PC-3 (cell line): ENCODE measurements around the gene LSM12. TPM values are rescaled to one million over a fixed set of nuclear protein-coding genes. Genes with fewer than 3 reads are reported as not detected.
A peak's percentile ranks its signal among the peaks of the same experiment; 100 is the strongest.

Source experiments
- ATAC-seq: fragments of 200-7000 bp; cut with Tn5 transposase; 2 replicates; pipeline ENCODE4 v1.9.1; 2020; ENCODE audit warnings: mild to moderate bottlenecking, moderate library complexity
- BruUV-seq: library from RNA; stranded (reverse); fragments of 400-500 nt; replicated peaks from 2 replicates; lab custom pipeline; 2021; lab: Mats Ljungman, UMichigan
- CTCF ChIA-PET: fragments of 300-600 bp; sonication (Branson Sonifier 250); formaldehyde crosslinking; loops from one replicate; lab custom pipeline; 2022; ENCODE audit warnings: antibody characterized with exemption; lab: Charles Lee
- POLR2A ChIA-PET: fragments of 300-600 bp; sonication (Branson Sonifier 250); formaldehyde crosslinking; loops from one replicate; lab custom pipeline; 2022; ENCODE audit warnings: antibody characterized with exemption; ENCODE audit not compliant: unreplicated experiment; lab: Charles Lee
- DNase-seq: peaks from one replicate; pipeline ENCODE4 v3.0.0-alpha.2; 2015
- H2AFZ ChIP-seq: fragments of 300-600 bp; sonication (generic); 2 replicates; pipeline ENCODE4 v1.6.0; 2016; ENCODE audit warnings: antibody characterized with exemption, low read length
- H3F3A ChIP-seq: fragments of 300-600 bp; sonication (generic); one replicate; pipeline ENCODE4 v1.6.0; 2017; ENCODE audit warnings: antibody characterized with exemption, low read length, control low read depth, mild to moderate bottlenecking; ENCODE audit not compliant: unreplicated experiment
- H3K27ac ChIP-seq: fragments of 300-600 bp; sonication (generic); 2 replicates; pipeline ENCODE4 v1.5.1; 2016; ENCODE audit warnings: mild to moderate bottlenecking, low read length
- H3K27me3 ChIP-seq: fragments of 300-600 bp; sonication (generic); 2 replicates; pipeline ENCODE4 v1.6.1; 2016; ENCODE audit warnings: low read length, mixed read lengths
- H3K36me3 ChIP-seq: fragments of 300-600 bp; sonication (generic); 2 replicates; pipeline ENCODE4 v1.6.1; 2016; ENCODE audit warnings: low read depth, mixed run types, low read length, mixed read lengths
- H3K4me1 ChIP-seq: fragments of 300-600 bp; sonication (generic); 2 replicates; pipeline ENCODE4 v1.5.1; 2016; ENCODE audit warnings: low read length; ENCODE audit not compliant: insufficient read depth
- H3K4me2 ChIP-seq: fragments of 300-600 bp; sonication (generic); 2 replicates; pipeline ENCODE4 v1.6.0; 2016; ENCODE audit warnings: low read length
- H3K4me3 ChIP-seq: fragments of 300-600 bp; sonication (generic); 2 replicates; pipeline ENCODE4 v1.5.1; 2016; ENCODE audit warnings: mild to moderate bottlenecking, low read length, mixed read lengths
- H3K79me2 ChIP-seq: fragments of 300-600 bp; sonication (generic); 2 replicates; pipeline ENCODE4 v1.6.1; 2017; ENCODE audit warnings: low read length, mixed read lengths
- H3K9ac ChIP-seq: fragments of 300-600 bp; sonication (generic); 2 replicates; pipeline ENCODE4 v1.6.0; 2016; ENCODE audit warnings: mild to moderate bottlenecking, low read length
- H3K9me2 ChIP-seq: fragments of 300-600 bp; sonication (generic); replicated peaks from 2 replicates; pipeline ENCODE4 v1.6.1; 2016; ENCODE audit warnings: mixed run types, low read length, mixed read lengths
- H3K9me3 ChIP-seq: fragments of 300-600 bp; sonication (generic); 2 replicates; pipeline ENCODE4 v1.6.1; 2016; ENCODE audit warnings: low read length, mixed read lengths
- H4K20me1 ChIP-seq: fragments of 300-600 bp; sonication (generic); 2 replicates; pipeline ENCODE4 v1.6.1; 2016; ENCODE audit warnings: low read length, mixed read lengths
- EZH2 ChIP-seq: fragments of 300-600 bp; sonication (generic); IDR thresholded peaks from one replicate; pipeline ENCODE4 v1.6.1; 2017; ENCODE audit warnings: antibody characterized with exemption, mild to moderate bottlenecking, low read length; ENCODE audit not compliant: unreplicated experiment
- EZH2phosphoT487 ChIP-seq: fragments of 300-600 bp; sonication (generic); IDR thresholded peaks from 2 replicates; pipeline ENCODE4 v1.6.1; 2018; ENCODE audit warnings: mild to moderate bottlenecking, antibody characterized with exemption, low read length, borderline replicate concordance
- intact Hi-C: fragments of 100-400 bp; cut with micrococcal nuclease; formaldehyde crosslinking; loops from 2 replicates; pipeline ENCODE4 v1.9.0; 2023
- total RNA-seq: library from RNA; depleted of rRNA; stranded (reverse); fragments of >200 nt; gene quantifications from 2 replicates; pipeline ENCODE4 v1.2.3, GENCODE V29; 2014
- TF ChIP-seq, protein P1 (sequence below): fragments of 300-600 bp; sonication (generic); conservative IDR thresholded peaks from 2 replicates; pipeline ENCODE4 v1.5.1; 2017; ENCODE audit warnings: antibody characterized with exemption, low read depth, mild to moderate bottlenecking, low read length

Gene LSM12
- total RNA-seq, 1 experiment from 2014 or later, result 118 TPM

DNA sequence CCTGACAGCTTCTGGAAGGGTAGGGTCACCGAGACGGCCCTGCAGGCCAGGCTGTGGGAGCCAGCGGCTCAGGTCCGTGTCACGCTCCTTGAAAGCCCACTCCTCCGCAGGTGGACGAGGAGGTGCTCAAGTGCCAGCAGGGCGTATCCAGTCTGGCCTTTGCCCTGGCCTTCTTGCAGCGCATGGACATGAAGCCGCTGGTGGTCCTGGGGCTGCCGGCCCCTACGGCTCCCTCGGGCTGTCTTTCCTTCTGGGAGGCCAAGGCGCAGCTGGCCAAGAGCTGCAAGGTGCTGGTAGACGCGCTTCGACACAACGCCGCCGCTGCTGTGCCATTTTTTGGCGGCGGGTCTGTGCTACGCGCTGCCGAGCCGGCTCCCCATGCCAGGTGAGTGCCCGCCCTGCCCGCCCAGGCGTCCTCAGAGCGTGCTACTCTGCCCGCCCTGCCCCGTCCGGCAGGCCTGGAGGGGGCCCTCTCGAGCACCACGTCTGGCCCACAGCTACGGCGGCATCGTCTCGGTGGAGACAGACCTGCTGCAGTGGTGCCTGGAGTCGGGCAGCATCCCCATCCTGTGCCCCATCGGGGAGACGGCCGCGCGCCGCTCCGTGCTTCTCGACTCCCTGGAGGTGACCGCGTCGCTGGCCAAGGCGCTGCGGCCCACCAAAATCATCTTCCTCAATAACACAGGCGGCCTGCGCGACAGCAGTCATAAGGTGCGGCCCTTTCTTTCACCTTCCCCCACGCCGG lies 60.8 kb downstream of the LSM12 start:
- H3K27ac ChIP-seq, result peak overlapping the region; percentile 66

DNA sequence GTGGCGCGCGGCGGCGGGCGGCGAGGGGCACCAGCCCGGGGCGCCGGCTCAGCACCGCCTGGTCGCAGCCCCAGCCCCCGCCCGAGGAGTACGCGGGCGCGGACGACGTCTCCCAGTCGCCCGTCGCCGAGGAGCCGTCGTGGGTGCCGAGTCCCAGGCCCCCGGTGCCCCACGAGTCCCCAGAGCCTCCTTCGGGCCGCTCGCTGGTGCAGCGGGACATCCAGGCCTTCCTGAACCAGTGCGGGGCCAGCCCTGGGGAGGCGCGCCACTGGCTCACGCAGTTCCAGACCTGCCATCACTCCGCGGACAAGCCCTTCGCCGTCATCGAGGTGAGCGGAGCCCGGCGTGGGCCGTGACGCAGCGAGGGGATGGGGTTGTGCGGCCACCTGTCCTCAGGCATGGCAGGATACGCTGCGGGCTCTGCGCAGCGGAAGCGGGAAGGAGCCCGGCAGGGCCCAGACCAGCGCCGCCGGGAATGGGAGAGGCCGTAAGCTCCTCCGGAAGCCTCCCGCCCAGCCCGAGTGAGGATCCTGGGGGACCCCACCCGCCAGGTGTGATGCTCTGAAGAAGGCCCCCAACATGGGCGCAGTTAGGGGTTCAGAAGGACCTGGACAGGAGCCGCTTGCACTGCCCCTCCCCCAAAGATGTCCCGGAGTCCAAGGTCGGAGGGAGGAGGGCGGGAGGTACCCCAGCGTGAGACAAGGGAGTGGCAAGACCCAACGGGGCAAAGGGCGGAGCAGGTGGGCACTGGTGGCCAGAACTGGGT lies 61.5 kb downstream of the LSM12 start:
- ATAC-seq, result peak; percentile 1; the same call in 1 of the 2 replicates
- H3K4me2 ChIP-seq, result peak overlapping the region; percentile 96
- no TSS peak for BruUV-seq

More for the DNA sequence above, 60.8 kb downstream of the LSM12 start:
- CTCF ChIA-PET, result interaction anchor here (0.6 to 1.3 kb wide), 7 partner anchors 11 to 213 kb away, joined by 3 to 5 read pairs (median 4); partner anchors contain the start of gene G6PC3
- Histone ChIP-seq H2AFZ (peak overlapping the region; percentile 63), H3F3A (peaks cover 4% of the 10 kb centered on the region), H3K4me3 (peak overlapping the region; percentile 83), H4K20me1 (no peaks in the 10 kb centered on the region), H3K36me3 (peaks cover 10% of the 10 kb centered on the region; the same call in 1 of the 2 replicates), H3K4me1 (peaks cover 33% of the 10 kb centered on the region), H3K9me3 (no peaks in the 10 kb centered on the region), H3K9ac (peak overlapping the region; percentile 74), H3K27me3 (no peaks in the 10 kb centered on the region), H3K79me2 (peaks cover 18% of the 10 kb centered on the region; the same call in 1 of the 2 replicates), H3K4me2 (peak overlapping the region; percentile 96), H3K9me2 (no peaks in the 10 kb centered on the region)
- ATAC-seq (peak; percentile 60), DNase-seq (peak; percentile 82)
- TF ChIP-seq EZH2phosphoT487, result no peak
- TF ChIP-seq, protein P1, sequence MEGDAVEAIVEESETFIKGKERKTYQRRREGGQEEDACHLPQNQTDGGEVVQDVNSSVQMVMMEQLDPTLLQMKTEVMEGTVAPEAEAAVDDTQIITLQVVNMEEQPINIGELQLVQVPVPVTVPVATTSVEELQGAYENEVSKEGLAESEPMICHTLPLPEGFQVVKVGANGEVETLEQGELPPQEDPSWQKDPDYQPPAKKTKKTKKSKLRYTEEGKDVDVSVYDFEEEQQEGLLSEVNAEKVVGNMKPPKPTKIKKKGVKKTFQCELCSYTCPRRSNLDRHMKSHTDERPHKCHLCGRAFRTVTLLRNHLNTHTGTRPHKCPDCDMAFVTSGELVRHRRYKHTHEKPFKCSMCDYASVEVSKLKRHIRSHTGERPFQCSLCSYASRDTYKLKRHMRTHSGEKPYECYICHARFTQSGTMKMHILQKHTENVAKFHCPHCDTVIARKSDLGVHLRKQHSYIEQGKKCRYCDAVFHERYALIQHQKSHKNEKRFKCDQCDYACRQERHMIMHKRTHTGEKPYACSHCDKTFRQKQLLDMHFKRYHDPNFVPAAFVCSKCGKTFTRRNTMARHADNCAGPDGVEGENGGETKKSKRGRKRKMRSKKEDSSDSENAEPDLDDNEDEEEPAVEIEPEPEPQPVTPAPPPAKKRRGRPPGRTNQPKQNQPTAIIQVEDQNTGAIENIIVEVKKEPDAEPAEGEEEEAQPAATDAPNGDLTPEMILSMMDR, result peak; percentile 51; the same call in 1 of the 2 replicates
- intact Hi-C loops, result loop anchor here (1.0 to 5.0 kb wide), 3 partner anchors 9 to 132 kb away; partner anchors contain the start of gene TMEM101
- POLR2A ChIA-PET, result interaction anchor here (0.5 to 0.6 kb wide), 2 partner anchors 117 to 118 kb away, joined by 3 read pairs; partner anchors contain the start of gene HDAC5
- BruUV-seq, result no TSS peak

More for the DNA sequence above, 61.5 kb downstream of the LSM12 start:
- Histone ChIP-seq H3K79me2 (peaks cover 18% of the 10 kb centered on the region; the same call in 1 of the 2 replicates), H3F3A (peaks cover 4% of the 10 kb centered on the region), H3K27me3 (no peaks in the 10 kb centered on the region), H4K20me1 (no peaks in the 10 kb centered on the region), H3K9ac (peak overlapping the region; percentile 74), H3K36me3 (peaks cover 7% of the 10 kb centered on the region; the same call in 1 of the 2 replicates), H3K9me2 (no peaks in the 10 kb centered on the region), H3K4me1 (peaks cover 33% of the 10 kb centered on the region), H3K9me3 (no peaks in the 10 kb centered on the region), H2AFZ (peak overlapping the region; percentile 63), H3K27ac (peak overlapping the region; percentile 66), H3K4me3 (peak overlapping the region; percentile 83)
- ChIA-PET CTCF (interaction anchor here (0.7 kb wide), 1 partner anchor 80 kb away, joined by 3 read pairs; no protein-coding TSS in a partner anchor), POLR2A (no interaction called here)
- peak; percentile 57 for DNase-seq
- intact Hi-C loops, result loop anchor here (5.0 kb wide), 1 partner anchor 132 kb away; no protein-coding TSS in a partner anchor
- no peak for TF ChIP-seq EZH2
- TF ChIP-seq, protein P1, result no peak
- no peak for TF ChIP-seq EZH2phosphoT487
